GM12892 (cell line): ENCODE data around the gene TMEM202.

ENCODE experiments used
- POLR2A ChIP-seq: IDR thresholded peaks from 2 replicates; pipeline ENCODE4 v1.6.1; 2011; ENCODE audit warnings: low read depth, low read length, control low read depth
- POLR2AphosphoS5 ChIP-seq: IDR thresholded peaks from 2 replicates; pipeline ENCODE4 v1.6.1; 2011; ENCODE audit warnings: low read depth, low read length, control low read depth
- TAF1 ChIP-seq: IDR thresholded peaks from 2 replicates; pipeline ENCODE4 v1.6.1; 2011; ENCODE audit warnings: low read depth, mild to moderate bottlenecking, control low read depth, low read length, borderline replicate concordance

DNA sequence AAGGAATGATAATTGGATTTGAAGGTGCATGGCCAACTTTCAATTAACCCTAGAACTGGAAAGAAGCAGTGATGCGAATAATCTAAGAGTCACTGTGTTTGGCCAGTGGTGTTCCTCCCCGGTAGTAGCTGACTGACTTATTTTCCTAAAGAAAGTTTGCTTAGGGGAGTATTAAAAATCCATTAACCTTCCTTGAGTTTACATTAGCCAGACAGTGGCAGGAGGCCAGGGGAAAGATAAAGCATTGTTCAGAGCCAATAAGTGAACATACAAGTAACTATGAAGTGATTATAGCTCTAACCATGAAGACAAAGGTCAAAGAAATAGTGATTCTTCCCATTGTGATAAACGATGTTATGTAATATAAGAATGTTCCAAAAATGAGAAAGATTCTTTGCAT lies 8.9 kb upstream of the TMEM202 start:
- TF ChIP-seq POLR2A: no peak
- TF ChIP-seq TAF1: no peak
- no peak for TF ChIP-seq POLR2AphosphoS5
